ENCODE results near the gene AGAP1. TPM values are rescaled to one million over a fixed set of nuclear protein-coding genes. Genes with fewer than 3 reads are reported as not detected.

The AGAP1 gene
- total and polyA plus RNA-seq, 4 donors = 2.0 to 8.5 (median 5.4) TPM

GRCh38 chr2:235966932-235967757 is 473.3 kb downstream of the AGAP1 start:
- Histone ChIP-seq H3K9me3 (ENCODE audit: control insufficient read depth in 4 of 4, low read length in 3 of 4) (no peaks in the 10 kb centered on the region), H3K4me1 (ENCODE audit: control insufficient read depth in 4 of 4, insufficient read depth in 4 of 4, low read length in 3 of 4) (no peaks in the 10 kb centered on the region)
- WGBS = 96% methylated on average over 26 of the region's 26 CpGs

More at GRCh38 chr2:235966932-235967757, 473.3 kb downstream of the AGAP1 start:
- Histone ChIP-seq H3K9ac (ENCODE audit: low read depth in 1 of 2, low read length in 2 of 2) (no peak overlapping the region), H3K4me3 (ENCODE audit: low read depth in 1 of 3, low read length in 3 of 3) (no peak overlapping the region), H3K27me3 (ENCODE audit: control insufficient read depth in 4 of 4, insufficient read depth in 4 of 4, low read length in 3 of 4) (no peaks in the 10 kb centered on the region), H3K27ac (ENCODE audit: low read depth in 1 of 2, low read length in 2 of 2) (no peak overlapping the region), H3K36me3 (ENCODE audit: control insufficient read depth in 4 of 4, insufficient read depth in 3 of 4, low read depth in 1 of 4, low read length in 3 of 4) (peaks cover 1 to 11% (median 4%) of the 10 kb centered on the region in 4 donors)
- TF ChIP-seq NR2F2 (IDR thresholded peaks at IDR 0.05) (no peak), FOXA1 (IDR thresholded peaks at IDR 0.05) (no peak), GABPA (IDR thresholded peaks at IDR 0.05 in 1 of 2, conservative IDR thresholded peaks at IDR 0.05 in 1 of 2) (no peak), MAX (IDR thresholded peaks at IDR 0.05) (no peak), HNF4G (IDR thresholded peaks at IDR 0.05) (no peak), SP1 (IDR thresholded peaks at IDR 0.05) (no peak), RXRA (IDR thresholded peaks at IDR 0.05) (no peak), JUND (IDR thresholded peaks at IDR 0.05) (no peak), EGR1 (IDR thresholded peaks at IDR 0.05; ENCODE audit: low read depth in 2 of 2) (no peak), RAD21 (IDR thresholded peaks at IDR 0.05) (no peak), TAF1 (conservative IDR thresholded peaks at IDR 0.05) (no peak), YY1 (IDR thresholded peaks at IDR 0.05) (no peak), HNF4A (conservative IDR thresholded peaks at IDR 0.05) (no peak), CTCF (IDR thresholded peaks at IDR 0.05; ENCODE audit: low read depth, low read length, missing input control) (no peak), REST (IDR thresholded peaks at IDR 0.05) (no peak), ZBTB33 (IDR thresholded peaks at IDR 0.05) (no peak), FOXA2 (IDR thresholded peaks at IDR 0.05) (no peak), ATF3 (IDR thresholded peaks at IDR 0.05) (no peak)
- DNase-seq (ENCODE audit: low spot score) = no peak

All from liver (tissue), 9 donors.